Parathyroid adenoma (tissue), 2 donors: ENCODE measurements around the gene LSP1.
"Not testable (repeated sequence)": the region's sequence is repeated elsewhere in the genome, so short reads cannot be mapped to it uniquely, and the experiment has no call there.

Experiments used
- H2AFZ ChIP-seq: fragments of 300-600 bp; sonication (generic); one replicate; pipeline ENCODE4 v1.7.0; 2017; ENCODE audit warnings: antibody characterized with exemption, mild to moderate bottlenecking
- H3K27ac ChIP-seq: fragments of 300-600 bp; sonication (generic); one replicate; pipeline ENCODE4 v1.7.0; 2017
- H3K27me3 ChIP-seq: fragments of 300-600 bp; sonication (generic); one replicate; pipeline ENCODE4 v1.7.0; 2017; ENCODE audit warnings: low read length; ENCODE audit not compliant: control insufficient read depth, insufficient read depth
- H3K36me3 ChIP-seq: fragments of 300-600 bp; sonication (generic); one replicate; pipeline ENCODE4 v1.7.0; 2017; ENCODE audit warnings: low read length; ENCODE audit not compliant: control insufficient read depth, insufficient read depth
- H3K4me1 ChIP-seq: fragments of 300-600 bp; sonication (generic); one replicate; pipeline ENCODE4 v1.7.0; 2017; ENCODE audit warnings: control low read depth
- H3K4me2 ChIP-seq: fragments of 300-600 bp; sonication (generic); one replicate; pipeline ENCODE4 v1.7.0; 2017; ENCODE audit warnings: low read length
- H3K4me3 ChIP-seq: fragments of 300-600 bp; sonication (generic); one replicate; pipeline ENCODE4 v1.7.0; 2017; ENCODE audit warnings: low read depth, low read length
- H3K79me2 ChIP-seq: fragments of 300-600 bp; sonication (generic); one replicate; pipeline ENCODE4 v1.7.0; 2017; ENCODE audit warnings: control low read depth
- H3K9ac ChIP-seq: fragments of 300-600 bp; sonication (generic); one replicate; pipeline ENCODE4 v1.7.0; 2017; ENCODE audit warnings: mild to moderate bottlenecking
- H3K9me3 ChIP-seq: fragments of 300-600 bp; sonication (generic); one replicate; pipeline ENCODE4 v1.7.0; 2017; ENCODE audit warnings: low read length; ENCODE audit not compliant: control insufficient read depth
- TF ChIP-seq, protein P1 (sequence below): fragments of 300-600 bp; sonication (generic); IDR thresholded peaks from one replicate; pipeline ENCODE4 v1.7.0; 2017; ENCODE audit warnings: antibody characterized with exemption, mild to moderate bottlenecking
- donor health status: primary hyperparathyroidism.

Gene LSP1, protein sequence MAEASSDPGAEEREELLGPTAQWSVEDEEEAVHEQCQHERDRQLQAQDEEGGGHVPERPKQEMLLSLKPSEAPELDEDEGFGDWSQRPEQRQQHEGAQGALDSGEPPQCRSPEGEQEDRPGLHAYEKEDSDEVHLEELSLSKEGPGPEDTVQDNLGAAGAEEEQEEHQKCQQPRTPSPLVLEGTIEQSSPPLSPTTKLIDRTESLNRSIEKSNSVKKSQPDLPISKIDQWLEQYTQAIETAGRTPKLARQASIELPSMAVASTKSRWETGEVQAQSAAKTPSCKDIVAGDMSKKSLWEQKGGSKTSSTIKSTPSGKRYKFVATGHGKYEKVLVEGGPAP

DNA sequence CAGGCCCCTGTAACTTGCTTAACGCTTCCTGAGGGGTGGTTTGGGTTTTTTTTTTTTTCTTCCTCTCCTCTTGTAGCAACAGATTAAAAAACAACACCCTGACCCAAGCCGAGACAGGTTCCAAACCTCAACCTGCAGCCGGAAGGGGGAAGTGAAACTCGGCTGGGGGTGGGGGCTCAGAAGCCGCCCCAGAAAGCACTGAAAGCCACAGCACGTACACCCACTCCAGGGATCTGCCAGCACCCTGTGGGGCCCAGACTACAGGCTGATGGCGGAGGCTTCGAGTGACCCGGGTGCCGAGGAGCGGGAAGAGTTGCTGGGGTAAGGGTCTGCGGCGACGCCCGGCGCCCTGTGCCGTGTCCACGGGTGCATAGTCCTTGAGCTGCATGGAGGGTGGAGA, at the start of gene LSP1:
Gene LSP1 (plus strand): TSS at position 208 of the 400 bp plus-strand sequence. CDS start 61 bp downstream, at position 269.
- Histone ChIP-seq H3K9ac (no peak within 1 kb of the TSS), H3K27ac (no peak within 1 kb of the TSS), H3K4me1 (no peaks in the 10 kb centered on the region), H2AFZ (no peak within 1 kb of the TSS), H3K27me3 (no peaks in the 10 kb centered on the region), H3K9me3 (no peaks in the 10 kb centered on the region), H3K79me2 (no peaks in the 10 kb centered on the region), H3K4me3 (no peak within 1 kb of the TSS), H3K36me3 (no peaks in the 10 kb centered on the region), H3K4me2 (no peak within 1 kb of the TSS)
- TF ChIP-seq, protein P1, sequence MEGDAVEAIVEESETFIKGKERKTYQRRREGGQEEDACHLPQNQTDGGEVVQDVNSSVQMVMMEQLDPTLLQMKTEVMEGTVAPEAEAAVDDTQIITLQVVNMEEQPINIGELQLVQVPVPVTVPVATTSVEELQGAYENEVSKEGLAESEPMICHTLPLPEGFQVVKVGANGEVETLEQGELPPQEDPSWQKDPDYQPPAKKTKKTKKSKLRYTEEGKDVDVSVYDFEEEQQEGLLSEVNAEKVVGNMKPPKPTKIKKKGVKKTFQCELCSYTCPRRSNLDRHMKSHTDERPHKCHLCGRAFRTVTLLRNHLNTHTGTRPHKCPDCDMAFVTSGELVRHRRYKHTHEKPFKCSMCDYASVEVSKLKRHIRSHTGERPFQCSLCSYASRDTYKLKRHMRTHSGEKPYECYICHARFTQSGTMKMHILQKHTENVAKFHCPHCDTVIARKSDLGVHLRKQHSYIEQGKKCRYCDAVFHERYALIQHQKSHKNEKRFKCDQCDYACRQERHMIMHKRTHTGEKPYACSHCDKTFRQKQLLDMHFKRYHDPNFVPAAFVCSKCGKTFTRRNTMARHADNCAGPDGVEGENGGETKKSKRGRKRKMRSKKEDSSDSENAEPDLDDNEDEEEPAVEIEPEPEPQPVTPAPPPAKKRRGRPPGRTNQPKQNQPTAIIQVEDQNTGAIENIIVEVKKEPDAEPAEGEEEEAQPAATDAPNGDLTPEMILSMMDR, result no peak

DNA sequence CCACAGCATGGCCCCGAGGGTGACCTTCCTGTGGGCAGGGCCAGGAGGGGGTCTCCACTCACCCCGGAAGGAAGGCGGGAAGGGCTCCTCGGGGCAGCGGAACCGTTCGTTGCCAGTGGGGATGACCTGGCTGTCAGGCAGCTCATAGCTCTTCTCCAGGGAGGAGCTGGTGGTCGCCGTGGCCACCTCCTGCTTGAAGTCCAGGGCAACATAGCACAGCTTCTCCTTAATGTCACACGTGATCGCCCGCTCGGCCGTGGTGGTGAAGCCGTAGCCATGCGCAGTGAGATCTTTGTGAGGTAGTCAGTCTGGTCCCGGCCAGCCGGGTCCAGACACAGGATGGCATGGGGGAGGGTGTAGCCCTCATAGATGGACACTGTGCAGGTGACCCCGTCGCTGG, 49.6 kb upstream of the LSP1 start:
- no peak overlapping the region for H3K9ac ChIP-seq
- H3K27ac ChIP-seq, result no peak overlapping the region
- no peaks in the 10 kb centered on the region for H3K27me3 ChIP-seq
- no peak overlapping the region for H2AFZ ChIP-seq
- TF ChIP-seq, protein P1, result no peak
- H3K36me3 ChIP-seq, result no peaks in the 10 kb centered on the region
- no peak overlapping the region for H3K4me2 ChIP-seq
- H3K4me3 ChIP-seq, result no peak overlapping the region
- no peaks in the 10 kb centered on the region for H3K79me2 ChIP-seq
- H3K4me1 ChIP-seq, result no peaks in the 10 kb centered on the region
- H3K9me3 ChIP-seq, result no peaks in the 10 kb centered on the region

DNA sequence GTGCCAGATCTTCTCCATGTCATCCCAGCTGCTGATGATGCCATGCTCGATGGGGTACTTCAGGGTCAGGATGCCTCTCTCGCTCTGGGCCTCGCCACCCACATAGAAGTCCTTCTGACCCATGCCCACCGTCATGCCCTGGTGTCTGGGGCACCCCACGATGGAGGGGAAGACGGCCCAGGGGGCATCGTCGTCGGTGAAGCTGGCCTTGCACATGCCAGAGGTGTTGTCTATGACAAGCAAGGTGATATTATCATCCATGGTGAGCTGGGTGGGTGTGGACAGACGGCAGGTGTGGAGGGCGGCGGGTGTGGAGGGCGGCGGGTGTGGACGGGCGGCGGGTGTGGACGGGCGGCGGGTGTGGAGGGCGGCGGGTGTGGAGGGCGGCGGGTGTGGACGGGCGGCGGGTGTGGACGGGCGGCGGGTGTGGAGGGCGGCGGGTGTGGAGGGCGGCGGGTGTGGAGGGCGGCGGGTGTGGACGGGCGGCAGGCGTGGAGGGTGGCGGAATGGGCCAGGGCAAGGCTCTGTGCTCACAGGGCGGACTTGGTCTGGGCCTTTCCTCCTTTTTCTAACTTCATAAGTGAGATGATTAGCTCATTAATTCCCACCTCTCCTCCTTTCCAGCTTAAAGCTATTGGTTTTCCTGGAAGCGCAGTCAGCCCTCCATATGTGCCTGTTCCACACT, 48.9 kb upstream of the LSP1 start:
- not testable (repeated sequence) for H3K9ac ChIP-seq, H3K4me1 ChIP-seq, H3K27ac ChIP-seq, H3K9me3 ChIP-seq, H3K4me3 ChIP-seq, H3K79me2 ChIP-seq, H2AFZ ChIP-seq, H3K27me3 ChIP-seq, H3K4me2 ChIP-seq, H3K36me3 ChIP-seq

DNA sequence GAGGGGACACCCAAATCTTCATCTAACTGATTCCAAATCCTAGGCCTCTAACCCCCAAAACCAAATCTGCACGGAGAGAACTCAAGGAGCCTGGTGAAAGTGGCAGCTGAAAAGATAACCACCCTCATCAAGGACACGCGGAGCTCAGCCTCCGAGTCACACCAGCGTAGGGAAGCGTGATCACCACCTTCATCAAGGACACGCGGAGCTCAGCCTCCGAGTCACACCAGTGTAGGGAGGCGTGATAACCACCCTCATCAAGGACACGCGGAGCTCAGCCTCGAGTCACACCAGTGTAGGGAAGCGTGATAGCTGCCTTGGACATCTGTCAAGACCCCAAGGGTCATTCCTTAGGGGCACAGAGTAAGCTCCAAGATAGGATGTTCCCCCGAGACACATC, 47.4 kb upstream of the LSP1 start:
- TF ChIP-seq, protein P1, result no peak
- H3K79me2 ChIP-seq, result no peaks in the 10 kb centered on the region
- H3K27ac ChIP-seq, result no peak overlapping the region
- H3K36me3 ChIP-seq, result no peaks in the 10 kb centered on the region
- H3K4me3 ChIP-seq, result no peak overlapping the region
- H3K9me3 ChIP-seq, result no peaks in the 10 kb centered on the region
- no peak overlapping the region for H2AFZ ChIP-seq
- no peak overlapping the region for H3K9ac ChIP-seq
- H3K4me1 ChIP-seq, result no peaks in the 10 kb centered on the region
- H3K27me3 ChIP-seq, result no peaks in the 10 kb centered on the region
- no peak overlapping the region for H3K4me2 ChIP-seq

DNA sequence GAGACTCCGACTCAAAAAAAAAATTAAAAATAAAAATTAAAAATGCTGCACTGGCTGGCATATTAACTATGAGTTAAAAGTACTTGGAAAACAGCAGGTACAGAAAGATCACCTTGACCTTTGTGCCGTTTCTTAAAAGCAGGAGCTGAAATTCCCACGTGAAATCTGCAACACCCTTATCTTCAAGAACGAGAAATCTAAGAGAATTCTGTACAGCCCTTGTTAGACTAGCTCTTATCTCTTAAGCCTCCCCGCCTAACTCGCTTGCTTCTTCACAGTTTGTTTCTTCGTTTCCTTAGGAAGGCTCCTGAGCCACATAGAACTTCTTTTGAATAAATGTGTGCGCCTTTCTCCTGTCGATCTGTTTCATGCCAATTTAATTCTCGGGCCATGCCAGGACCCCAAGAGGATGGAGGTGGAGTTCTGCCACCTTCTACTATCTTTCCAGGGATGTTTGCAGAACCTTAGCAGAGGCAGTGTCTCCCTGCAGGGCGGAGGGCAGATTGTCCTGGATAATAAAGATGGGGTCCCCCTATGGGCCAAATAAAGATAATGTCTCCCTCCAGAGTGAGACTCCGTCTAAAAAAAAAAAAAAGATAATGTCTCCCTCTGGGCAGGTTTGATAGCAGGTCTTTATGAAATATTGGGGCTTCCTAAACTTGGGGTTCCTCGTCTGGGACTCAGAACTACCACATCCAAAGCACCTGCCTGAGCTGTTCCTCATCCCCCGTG, 45.5 kb upstream of the LSP1 start:
- Histone ChIP-seq H3K79me2 (no peaks in the 10 kb centered on the region), H3K9ac (no peak overlapping the region), H2AFZ (no peak overlapping the region), H3K27ac (no peak overlapping the region), H3K36me3 (no peaks in the 10 kb centered on the region), H3K27me3 (no peaks in the 10 kb centered on the region), H3K4me1 (no peaks in the 10 kb centered on the region), H3K4me2 (no peak overlapping the region), H3K9me3 (no peaks in the 10 kb centered on the region), H3K4me3 (no peak overlapping the region)
- TF ChIP-seq, protein P1, result no peak
